Liver (tissue), 3 donors: ENCODE measurements around the gene NISCH.

ENCODE experiments used
- CTCF ChIP-seq: fragments of 150-350 bp; IDR thresholded peaks from 2 replicates; pipeline ENCODE4 v1.5.1; 2017; ENCODE audit warnings: improper control_type of control experiment, low read depth, low read length; ENCODE audit not compliant: missing input control
- HNF4G ChIP-seq: IDR thresholded peaks from 2 replicates; pipeline ENCODE4 v1.6.1; 2016; ENCODE audit warnings: antibody characterized with exemption
- donor health status: healthy.
- donor health status: healthy.

GRCh38 chr3:52490939-52491526, 35.6 kb downstream of the NISCH start:
- TF ChIP-seq CTCF (no peak), HNF4G (no peak)
